Fibroblast of the aortic adventitia (primary cell): ENCODE data around the gene GBGT1. TPM values are rescaled to one million over a fixed set of nuclear protein-coding genes. Genes with fewer than 3 reads are reported as not detected.

ENCODE experiments used
- DNase-seq: peaks from one replicate; pipeline ENCODE4 v3.0.0-alpha.2; 2010; ENCODE audit warnings: low read depth
- H3K4me3 ChIP-seq: 2 replicates; pipeline ENCODE4 v1.5.1; 2011; ENCODE audit warnings: low read depth, mild to moderate bottlenecking, control low read depth, low read length, moderate library complexity
- CTCF ChIP-seq: IDR thresholded peaks from 2 replicates; pipeline ENCODE4 v1.5.1; 2011; ENCODE audit warnings: mild to moderate bottlenecking, low read length, control low read depth, inconsistent platforms; ENCODE audit not compliant: insufficient read depth
- total RNA-seq: library from RNA; depleted of rRNA; stranded (reverse); fragments of >200 nt; gene quantifications from 2 replicates; pipeline ENCODE4 v1.2.3, GENCODE V29; 2012; ENCODE audit warnings: low replicate concordance

GBGT1 gene
- total RNA-seq, 1 donor, result 1.6 TPM

- TF ChIP-seq CTCF, result no peak
- H3K4me3 ChIP-seq, result no peak overlapping the region
- no peak for DNase-seq
Measured at GRCh38 chr9:133116346-133117231, 47.1 kb downstream of the GBGT1 start.

GRCh38 chr9:133115604-133116345, 47.9 kb downstream of the GBGT1 start:
- DNase-seq, result no peak
- no peak overlapping the region for H3K4me3 ChIP-seq
- no peak for TF ChIP-seq CTCF

- no peak overlapping the region for H3K4me3 ChIP-seq
- no peak for DNase-seq
- TF ChIP-seq CTCF, result no peak
Measured at GRCh38 chr9:133114886-133115603, 48.7 kb downstream of the GBGT1 start.

- TF ChIP-seq CTCF, result no peak
- no peak overlapping the region for H3K4me3 ChIP-seq
- no peak for DNase-seq
Measured at GRCh38 chr9:133113949-133114885, 49.5 kb downstream of the GBGT1 start.

GRCh38 chr9:133113163-133113948, 50.4 kb downstream of the GBGT1 start:
- H3K4me3 ChIP-seq, result no peak overlapping the region
- no peak for DNase-seq
- no peak for TF ChIP-seq CTCF
